Activated B cell treated with CpG ODN at 0.5 μM for 24 hours (primary cell): ENCODE measurements around the gene ESYT1. TPM values are rescaled to one million over a fixed set of nuclear protein-coding genes. Genes with fewer than 3 reads are reported as not detected.

Source experiments
- ATAC-seq: fragments of 200-7000 bp; cut with Tn5 transposase; one replicate; pipeline ENCODE4 v1.10.0; 2021; ENCODE audit warnings: low read depth, mild to moderate bottlenecking, moderate library complexity
- CTCF ChIA-PET: fragments of 350-600 bp; sonication (Branson Sonifier 250); formaldehyde crosslinking; loops from one replicate; lab custom pipeline; 2021; ENCODE audit warnings: antibody characterized with exemption; lab: Charles Lee
- POLR2A ChIA-PET: fragments of 350-600 bp; sonication (Branson Sonifier 250); formaldehyde crosslinking; loops from one replicate; lab custom pipeline; 2021; ENCODE audit warnings: antibody characterized with exemption; lab: Charles Lee
- DNase-seq: peaks from one replicate; pipeline ENCODE4 v3.0.0; 2022
- H3K27ac Mint-ChIP-seq: one replicate; pipeline ENCODE4 v1.8.0; 2020; ENCODE audit warnings: mixed read lengths
- H3K27me3 Mint-ChIP-seq: one replicate; pipeline ENCODE4 v1.8.0; 2021; ENCODE audit warnings: mixed read lengths
- H3K36me3 Mint-ChIP-seq: one replicate; pipeline ENCODE4 v1.8.0; 2021; ENCODE audit warnings: low read depth, mixed read lengths
- H3K4me1 Mint-ChIP-seq: one replicate; pipeline ENCODE4 v1.8.0; 2021; ENCODE audit warnings: mixed read lengths
- H3K4me3 Mint-ChIP-seq: one replicate; pipeline ENCODE4 v1.8.0; 2020; ENCODE audit warnings: mild to moderate bottlenecking, mixed read lengths
- H3K9me3 Mint-ChIP-seq: one replicate; pipeline ENCODE4 v1.8.0; 2020; ENCODE audit warnings: mixed read lengths
- intact Hi-C: fragments of 100-400 bp; cut with micrococcal nuclease; formaldehyde crosslinking; loops from one replicate; pipeline ENCODE4 v1.15.1; 2024
- total RNA-seq: library from RNA; stranded (reverse); gene quantifications from 2 replicates; pipeline ENCODE4 v1.2.3, GENCODE V29; 2022
- TF ChIP-seq, protein P1 (sequence below): fragments of 200-600 bp; IDR thresholded peaks from one replicate; pipeline ENCODE4 v1.8.0; 2022; ENCODE audit warnings: antibody characterized with exemption, mild to moderate bottlenecking

The ESYT1 gene
- total RNA-seq, 1 donor from 2014 or later: 137 TPM

DNA sequence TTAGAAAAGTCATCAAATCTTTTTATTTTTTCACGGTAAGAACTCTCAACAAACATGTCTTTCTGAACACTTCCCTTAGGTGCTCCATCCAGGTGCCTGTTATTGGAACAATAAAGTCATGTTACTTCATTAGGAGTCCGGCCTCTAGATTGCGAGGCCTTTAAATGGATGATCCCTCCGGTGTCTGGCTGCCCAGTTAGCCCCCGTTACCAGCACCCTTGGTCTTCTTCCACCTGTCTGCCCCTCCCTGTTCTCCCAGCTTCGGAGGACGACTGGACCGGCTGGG, 24.3 kb upstream of the ESYT1 start:
- Mint-ChIP-seq H3K27me3 (no peaks in the 10 kb centered on the region), H3K9me3 (no peaks in the 10 kb centered on the region), H3K4me3 (peak overlapping the region; percentile 98), H3K27ac (peak overlapping the region; percentile 93), H3K4me1 (peaks cover 33% of the 10 kb centered on the region), H3K36me3 (peaks cover 38% of the 10 kb centered on the region)
- TF ChIP-seq, protein P1, sequence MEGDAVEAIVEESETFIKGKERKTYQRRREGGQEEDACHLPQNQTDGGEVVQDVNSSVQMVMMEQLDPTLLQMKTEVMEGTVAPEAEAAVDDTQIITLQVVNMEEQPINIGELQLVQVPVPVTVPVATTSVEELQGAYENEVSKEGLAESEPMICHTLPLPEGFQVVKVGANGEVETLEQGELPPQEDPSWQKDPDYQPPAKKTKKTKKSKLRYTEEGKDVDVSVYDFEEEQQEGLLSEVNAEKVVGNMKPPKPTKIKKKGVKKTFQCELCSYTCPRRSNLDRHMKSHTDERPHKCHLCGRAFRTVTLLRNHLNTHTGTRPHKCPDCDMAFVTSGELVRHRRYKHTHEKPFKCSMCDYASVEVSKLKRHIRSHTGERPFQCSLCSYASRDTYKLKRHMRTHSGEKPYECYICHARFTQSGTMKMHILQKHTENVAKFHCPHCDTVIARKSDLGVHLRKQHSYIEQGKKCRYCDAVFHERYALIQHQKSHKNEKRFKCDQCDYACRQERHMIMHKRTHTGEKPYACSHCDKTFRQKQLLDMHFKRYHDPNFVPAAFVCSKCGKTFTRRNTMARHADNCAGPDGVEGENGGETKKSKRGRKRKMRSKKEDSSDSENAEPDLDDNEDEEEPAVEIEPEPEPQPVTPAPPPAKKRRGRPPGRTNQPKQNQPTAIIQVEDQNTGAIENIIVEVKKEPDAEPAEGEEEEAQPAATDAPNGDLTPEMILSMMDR: no peak
- intact Hi-C loops: loop anchor here (1.0 to 5.0 kb wide), 12 partner anchors 13 to 584 kb away; partner anchors contain the start of genes DNAJC14, ESYT1, MYL6B and PTGES3
- ATAC-seq: no peak
- POLR2A ChIA-PET: interaction anchor here (0.7 to 3.4 kb wide), 31 partner anchors 9 to 533 kb away, joined by 3 to 112 read pairs (median 6); partner anchors contain the start of genes CD63, CNPY2, DNAJC14 and ERBB3
- CTCF ChIA-PET: interaction anchor here (0.7 to 2.4 kb wide), 6 partner anchors 8 to 177 kb away, joined by 3 to 10 read pairs (median 4); partner anchors contain the start of genes RNF41 and ZC3H10
- no peak for DNase-seq

DNA sequence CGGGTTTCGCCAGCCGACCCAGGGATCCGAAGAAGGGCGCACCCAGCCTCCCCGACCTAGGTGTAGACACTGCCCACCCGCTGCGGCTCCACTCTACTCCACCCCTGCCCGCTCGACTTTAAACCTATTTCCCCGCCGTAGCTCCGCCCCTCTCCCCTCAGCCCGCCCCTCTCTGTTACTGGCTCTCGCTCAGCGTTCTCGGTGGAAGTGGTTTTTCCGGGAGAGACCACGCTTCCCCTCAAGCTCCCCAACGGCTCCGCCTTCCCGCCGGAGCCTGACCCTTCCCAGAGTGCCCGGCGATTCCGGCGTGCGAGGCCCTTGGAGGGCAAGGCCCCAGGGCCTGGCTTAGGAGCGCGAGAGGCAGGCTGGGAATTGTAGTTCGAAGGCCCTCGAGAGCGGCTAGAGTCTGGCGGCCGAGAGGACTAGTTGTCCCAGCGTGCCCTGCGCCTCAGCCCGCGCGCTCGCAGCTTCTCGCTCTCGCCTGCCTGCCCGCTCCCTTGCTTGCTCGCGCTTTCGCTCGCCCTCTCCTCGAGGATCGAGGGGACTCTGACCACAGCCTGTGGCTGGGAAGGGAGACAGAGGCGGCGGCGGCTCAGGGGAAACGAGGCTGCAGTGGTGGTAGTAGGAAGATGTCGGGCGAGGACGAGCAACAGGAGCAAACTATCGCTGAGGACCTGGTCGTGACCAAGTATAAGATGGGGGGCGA, 23.8 kb upstream of the ESYT1 start, which contains the start of gene PA2G4:
Gene PA2G4, plus strand, starts transcription at position 451 of the 706 bp plus-strand sequence. Its CDS starts 179 bp downstream, at position 630.
- intact Hi-C loops: loop anchor here (1.0 to 5.0 kb wide), 12 partner anchors 12 to 583 kb away; partner anchors contain the start of genes DNAJC14, ESYT1, MYL6B and PTGES3
- Mint-ChIP-seq H3K36me3 (peaks cover 43% of the 10 kb centered on the region), H3K4me3 (peak within 1 kb of the TSS; percentile 98), H3K27ac (peak within 1 kb of the TSS; percentile 93), H3K9me3 (no peaks in the 10 kb centered on the region), H3K4me1 (peaks cover 33% of the 10 kb centered on the region), H3K27me3 (no peaks in the 10 kb centered on the region)
- ATAC-seq (peak; percentile 91), DNase-seq (peak; percentile 92)
- TF ChIP-seq, protein P1: no peak
- ChIA-PET CTCF (interaction anchor here (0.7 to 2.4 kb wide), 7 partner anchors 9 to 178 kb away, joined by 3 to 10 read pairs (median 4); partner anchors contain the start of genes RNF41 and ZC3H10), POLR2A (interaction anchor here (0.6 to 3.4 kb wide), 34 partner anchors 9 to 532 kb away, joined by 3 to 112 read pairs (median 6); partner anchors contain the start of genes CD63, CNPY2, DNAJC14 and ERBB3)

DNA sequence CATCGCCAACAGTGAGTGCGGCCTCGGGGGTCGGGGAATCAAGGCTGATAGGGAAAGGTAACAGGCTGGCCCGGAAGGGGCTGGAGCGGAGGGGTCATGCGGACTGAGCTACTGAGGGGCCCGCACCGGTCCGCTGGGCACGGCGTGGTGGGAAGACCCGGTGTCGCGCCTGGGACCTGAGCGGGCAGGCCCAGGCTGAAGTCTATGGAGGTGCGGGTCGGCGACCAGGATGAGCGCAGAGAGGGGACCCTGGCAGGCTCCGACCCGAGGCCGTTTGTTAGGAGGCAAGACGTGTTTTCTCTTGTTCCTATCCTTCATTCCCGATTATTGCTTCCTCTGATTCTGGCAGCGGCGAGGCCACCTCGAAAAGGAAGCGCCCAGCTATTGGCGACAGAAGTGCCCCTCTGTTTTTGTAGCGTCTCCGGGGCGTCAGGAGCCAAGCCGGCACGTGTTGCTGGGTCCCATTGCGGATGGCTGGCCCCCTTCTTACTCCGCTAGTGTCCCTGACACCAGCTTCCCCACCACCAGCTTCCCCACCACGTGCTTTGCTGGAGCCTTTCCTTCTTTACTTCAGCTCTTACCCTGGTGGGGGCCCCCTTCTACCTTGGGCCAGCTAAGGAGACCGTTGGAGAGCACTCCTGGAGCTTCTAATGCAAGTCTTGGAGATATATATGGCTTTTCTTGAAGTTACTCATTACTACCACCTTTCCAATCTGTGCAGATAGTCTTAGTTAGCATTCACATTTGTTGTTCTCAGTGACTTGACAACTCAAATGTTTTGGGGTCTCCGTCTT, 23.1 kb upstream of the ESYT1 start:
- peaks cover 49% of the 10 kb centered on the region for H3K36me3 Mint-ChIP-seq
- peak overlapping the region; percentile 98 for H3K4me3 Mint-ChIP-seq
- peak overlapping the region; percentile 93 for H3K27ac Mint-ChIP-seq
- no peaks in the 10 kb centered on the region for H3K9me3 Mint-ChIP-seq
- H3K27me3 Mint-ChIP-seq: no peaks in the 10 kb centered on the region
- ChIA-PET CTCF (interaction anchor here (1.2 to 2.4 kb wide), 5 partner anchors 9 to 179 kb away, joined by 3 to 10 read pairs (median 4); partner anchors contain the start of gene ZC3H10), POLR2A (interaction anchor here (0.6 to 3.4 kb wide), 24 partner anchors 8 to 376 kb away, joined by 3 to 112 read pairs (median 8); partner anchors contain the start of genes CD63, CNPY2, DNAJC14 and ERBB3)
- intact Hi-C loops: loop anchor here (1.0 to 5.0 kb wide), 12 partner anchors 11 to 582 kb away; partner anchors contain the start of genes DNAJC14, ESYT1, MYL6B and PTGES3
- peaks cover 33% of the 10 kb centered on the region for H3K4me1 Mint-ChIP-seq
- ATAC-seq (peak; percentile 4), DNase-seq (no peak)
- TF ChIP-seq, protein P1: no peak

DNA sequence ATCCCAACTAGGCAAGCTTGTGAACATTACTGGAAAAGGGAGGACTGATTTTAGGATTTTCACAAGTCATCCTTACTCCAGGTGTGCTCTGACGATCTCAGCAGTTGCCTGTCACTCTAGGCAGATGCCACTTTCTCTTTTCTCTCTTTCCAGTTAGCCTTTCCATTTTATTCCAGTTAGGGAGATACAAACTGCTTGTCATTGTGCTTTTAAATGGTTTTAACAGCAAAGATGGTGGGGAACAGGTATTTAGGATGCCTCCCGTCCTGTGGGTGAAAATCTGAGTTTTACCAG, 22.5 kb upstream of the ESYT1 start:
- TF ChIP-seq, protein P1: no peak
- H3K27ac Mint-ChIP-seq: peak overlapping the region; percentile 93
- POLR2A ChIA-PET: interaction anchor here (0.6 to 3.4 kb wide), 9 partner anchors 7 to 211 kb away, joined by 3 to 112 read pairs (median 10); partner anchors contain the start of genes ERBB3, ESYT1, MYL6 and MYL6B
- CTCF ChIA-PET: interaction anchor here (1.6 to 2.4 kb wide), 2 partner anchors 13 to 14 kb away, joined by 4 to 10 read pairs; partner anchors contain the start of gene ZC3H10
- DNase-seq (no peak), ATAC-seq (no peak)
- peaks cover 33% of the 10 kb centered on the region for H3K4me1 Mint-ChIP-seq
- intact Hi-C loops: loop anchor here (2.0 kb wide), 2 partner anchors 277 to 367 kb away; partner anchors contain the start of gene DNAJC14
- H3K4me3 Mint-ChIP-seq: peak overlapping the region; percentile 98
- no peaks in the 10 kb centered on the region for H3K27me3 Mint-ChIP-seq
- peaks cover 54% of the 10 kb centered on the region for H3K36me3 Mint-ChIP-seq
- H3K9me3 Mint-ChIP-seq: no peaks in the 10 kb centered on the region
